Endodermal cell (in vitro differentiated cells): ENCODE results near the gene TMEM208. TPM values are rescaled to one million over a fixed set of nuclear protein-coding genes. Genes with fewer than 3 reads are reported as not detected.

ENCODE experiments used
- DNase-seq: peaks from one replicate; pipeline ENCODE4 v3.0.0-alpha.2; 2017
- H3K27ac ChIP-seq: 2 replicates; pipeline ENCODE4 v1.5.1; 2013; ENCODE audit warnings: mild to moderate bottlenecking, low read depth, low read length, moderate library complexity
- H3K27me3 ChIP-seq: 2 replicates; pipeline ENCODE4 v1.6.1; 2013; ENCODE audit warnings: mild to moderate bottlenecking, low read length, moderate library complexity; ENCODE audit not compliant: insufficient read depth, control insufficient read depth, poor library complexity, severe bottlenecking
- H3K36me3 ChIP-seq: 2 replicates; pipeline ENCODE4 v1.7.0; 2013; ENCODE audit warnings: mild to moderate bottlenecking, low read length, moderate library complexity; ENCODE audit not compliant: control insufficient read depth, insufficient read depth
- H3K4me1 ChIP-seq: one replicate; pipeline ENCODE4 v1.7.0; 2013; ENCODE audit warnings: low read length; ENCODE audit not compliant: control insufficient read depth, insufficient read depth
- H3K4me3 ChIP-seq: 2 replicates; pipeline ENCODE4 v1.5.1; 2013; ENCODE audit warnings: mild to moderate bottlenecking, low read length, moderate library complexity
- H3K9ac ChIP-seq: 2 replicates; pipeline ENCODE4 v1.6.1; 2013; ENCODE audit warnings: mild to moderate bottlenecking, low read length, moderate library complexity; ENCODE audit not compliant: poor library complexity, severe bottlenecking; ENCODE audit errors: extremely low read depth
- H3K9me3 ChIP-seq: 2 replicates; pipeline ENCODE4 v1.6.1; 2013; ENCODE audit warnings: mild to moderate bottlenecking, low read length, moderate library complexity; ENCODE audit not compliant: control insufficient read depth
- H3K27ac Mint-ChIP-seq: 2 replicates; pipeline ENCODE4 v1.8.0; 2020; ENCODE audit warnings: mixed read lengths
- H3K27me3 Mint-ChIP-seq: 2 replicates; pipeline ENCODE4 v1.8.0; 2021; ENCODE audit warnings: mild to moderate bottlenecking, mixed read lengths; ENCODE audit not compliant: insufficient read depth
- H3K36me3 Mint-ChIP-seq: 2 replicates; pipeline ENCODE4 v1.8.0; 2020; ENCODE audit warnings: low read depth, mixed read lengths
- H3K4me1 Mint-ChIP-seq: 2 replicates; pipeline ENCODE4 v1.8.0; 2020; ENCODE audit warnings: mixed read lengths
- H3K4me3 Mint-ChIP-seq: 2 replicates; pipeline ENCODE4 v1.8.0; 2020; ENCODE audit warnings: mild to moderate bottlenecking, moderate library complexity, mixed read lengths
- H3K9me3 Mint-ChIP-seq: 2 replicates; pipeline ENCODE4 v1.8.0; 2020; ENCODE audit warnings: mild to moderate bottlenecking, mixed read lengths
- WGBS, 2 experiments: methylation state at CpG; one replicate each; pipeline versions ENCODE4 v1.1.5 to v1.1.7; 2013; ENCODE audit warnings: missing lambda C conversion rate in 2 of 2, mixed read lengths in 1 of 2; ENCODE audit not compliant: insufficient coverage in 1 of 2, insufficient read length in 1 of 2; 5-methylcytosine and 5-hydroxymethylcytosine counted together
- total RNA-seq, 2 donors: library from RNA; stranded (reverse); fragmentation: NEBNext Ultra II Directional in 1 of 2; extraction: Animal tissue kit (Norgen Biotek cat#: 25700) in 1 of 2; gene quantifications; 2 replicates in 1 of 2; 3 replicates in 1 of 2; pipeline ENCODE4 v1.2.1, GENCODE V29; 2021
- TF ChIP-seq, protein P1 (sequence below): fragments of 200-600 bp; sonication (generic); conservative IDR thresholded peaks from 2 replicates; pipeline ENCODE4 v1.5.0; 2021; ENCODE audit warnings: antibody characterized with exemption, mild to moderate bottlenecking

The TMEM208 gene
- total RNA-seq, 2 donors from 2014 or later = 43.1 to 46.4 TPM

DNA sequence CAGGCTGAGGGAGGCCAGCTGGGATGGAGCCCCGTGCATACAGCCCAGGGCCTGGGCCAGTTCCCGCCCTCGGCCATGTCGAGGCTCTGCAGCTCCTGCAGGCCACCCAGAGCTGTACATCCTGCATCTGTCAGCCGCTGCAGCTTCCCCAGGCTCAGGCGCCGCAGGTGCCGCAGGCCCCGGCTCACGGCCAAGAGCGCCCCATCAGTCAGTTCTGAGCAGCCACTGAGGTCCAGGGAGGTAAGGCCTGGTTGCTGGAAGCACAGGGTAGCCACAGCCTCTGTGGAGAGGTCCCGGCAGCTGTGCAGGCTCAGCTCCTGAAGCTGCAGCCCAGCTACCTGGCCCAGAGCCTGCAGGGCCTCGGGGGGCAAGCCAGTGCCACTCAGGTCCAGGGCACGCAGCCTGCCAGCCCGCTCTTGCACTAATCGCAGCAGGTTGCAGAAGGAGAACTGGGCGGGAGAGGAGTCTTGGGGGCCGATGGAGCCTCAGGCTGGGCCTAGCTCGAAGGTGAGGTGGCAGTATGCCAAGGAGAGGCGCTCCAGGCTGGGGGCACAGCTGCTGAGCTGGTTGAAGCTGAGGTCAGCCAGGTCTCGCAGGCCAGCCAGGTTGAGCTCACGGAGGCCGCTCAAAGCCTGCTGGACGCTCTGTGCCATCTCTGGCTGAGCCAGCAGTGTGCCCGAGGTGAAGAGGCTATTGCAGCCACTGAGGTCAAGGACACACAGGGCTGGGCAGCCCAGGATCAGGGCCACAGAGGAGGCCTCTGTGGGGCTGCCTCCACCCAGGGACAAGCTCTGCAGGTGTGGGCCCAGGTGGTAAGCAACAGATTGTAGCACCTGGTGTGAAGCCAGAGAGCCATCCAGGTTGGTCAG is 16.6 kb upstream of the TMEM208 start:
- peak; percentile 65 for DNase-seq
- 90 to 96% methylated on average over 16 to 25 of the region's 25 CpGs for WGBS, 2 experiments
- Mint-ChIP-seq H3K9me3 (no peaks in the 10 kb centered on the region), H3K36me3 (no peaks in the 10 kb centered on the region), H3K27me3 (peaks cover 32% of the 10 kb centered on the region), H3K4me1 (peaks cover 8% of the 10 kb centered on the region), H3K27ac (no peak overlapping the region), H3K4me3 (no peak overlapping the region)
- Histone ChIP-seq H3K4me1 (peaks cover 5% of the 10 kb centered on the region), H3K9ac (no peak overlapping the region), H3K36me3 (peaks cover 4% of the 10 kb centered on the region), H3K4me3 (no peak overlapping the region), H3K27me3 (no peaks in the 10 kb centered on the region), H3K27ac (no peak overlapping the region), H3K9me3 (no peaks in the 10 kb centered on the region)
- TF ChIP-seq, protein P1, sequence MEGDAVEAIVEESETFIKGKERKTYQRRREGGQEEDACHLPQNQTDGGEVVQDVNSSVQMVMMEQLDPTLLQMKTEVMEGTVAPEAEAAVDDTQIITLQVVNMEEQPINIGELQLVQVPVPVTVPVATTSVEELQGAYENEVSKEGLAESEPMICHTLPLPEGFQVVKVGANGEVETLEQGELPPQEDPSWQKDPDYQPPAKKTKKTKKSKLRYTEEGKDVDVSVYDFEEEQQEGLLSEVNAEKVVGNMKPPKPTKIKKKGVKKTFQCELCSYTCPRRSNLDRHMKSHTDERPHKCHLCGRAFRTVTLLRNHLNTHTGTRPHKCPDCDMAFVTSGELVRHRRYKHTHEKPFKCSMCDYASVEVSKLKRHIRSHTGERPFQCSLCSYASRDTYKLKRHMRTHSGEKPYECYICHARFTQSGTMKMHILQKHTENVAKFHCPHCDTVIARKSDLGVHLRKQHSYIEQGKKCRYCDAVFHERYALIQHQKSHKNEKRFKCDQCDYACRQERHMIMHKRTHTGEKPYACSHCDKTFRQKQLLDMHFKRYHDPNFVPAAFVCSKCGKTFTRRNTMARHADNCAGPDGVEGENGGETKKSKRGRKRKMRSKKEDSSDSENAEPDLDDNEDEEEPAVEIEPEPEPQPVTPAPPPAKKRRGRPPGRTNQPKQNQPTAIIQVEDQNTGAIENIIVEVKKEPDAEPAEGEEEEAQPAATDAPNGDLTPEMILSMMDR = no peak

DNA sequence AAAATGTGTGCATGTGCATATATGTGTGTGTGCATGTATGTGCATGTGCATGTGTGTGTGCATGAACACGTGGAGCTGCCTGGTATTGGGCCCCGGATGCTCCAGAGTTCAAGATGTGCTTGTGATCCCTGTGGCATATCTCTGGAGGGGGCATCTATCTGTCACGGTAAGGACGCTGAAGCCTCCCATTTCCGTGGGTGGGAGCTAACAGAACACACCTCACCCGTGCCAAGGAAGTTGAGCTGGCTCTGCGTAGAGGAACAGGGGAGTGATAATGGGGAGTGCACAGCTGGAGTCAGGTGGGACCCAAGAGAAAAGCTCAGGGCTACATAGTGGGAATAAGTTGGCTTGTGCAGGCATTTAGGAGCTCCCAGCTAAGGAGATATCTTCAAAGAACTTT is 15.3 kb upstream of the TMEM208 start:
- TF ChIP-seq, protein P1 = no peak
- peaks cover 2% of the 10 kb centered on the region for H3K4me1 ChIP-seq
- no peaks in the 10 kb centered on the region for H3K36me3 Mint-ChIP-seq
- no peak overlapping the region for H3K27ac Mint-ChIP-seq
- no peaks in the 10 kb centered on the region for H3K27me3 ChIP-seq
- no peaks in the 10 kb centered on the region for H3K9me3 Mint-ChIP-seq
- no peaks in the 10 kb centered on the region for H3K36me3 ChIP-seq
- H3K4me3 Mint-ChIP-seq = no peak overlapping the region
- no peak overlapping the region for H3K27ac ChIP-seq
- peaks cover 46% of the 10 kb centered on the region for H3K27me3 Mint-ChIP-seq
- H3K9me3 ChIP-seq = no peaks in the 10 kb centered on the region
- 81 to 88% methylated on average over 6 to 7 of the region's 7 CpGs for WGBS, 2 experiments
- DNase-seq = no peak
- no peak overlapping the region for H3K4me3 ChIP-seq
- no peak overlapping the region for H3K9ac ChIP-seq
- H3K4me1 Mint-ChIP-seq = peaks cover 7% of the 10 kb centered on the region

DNA sequence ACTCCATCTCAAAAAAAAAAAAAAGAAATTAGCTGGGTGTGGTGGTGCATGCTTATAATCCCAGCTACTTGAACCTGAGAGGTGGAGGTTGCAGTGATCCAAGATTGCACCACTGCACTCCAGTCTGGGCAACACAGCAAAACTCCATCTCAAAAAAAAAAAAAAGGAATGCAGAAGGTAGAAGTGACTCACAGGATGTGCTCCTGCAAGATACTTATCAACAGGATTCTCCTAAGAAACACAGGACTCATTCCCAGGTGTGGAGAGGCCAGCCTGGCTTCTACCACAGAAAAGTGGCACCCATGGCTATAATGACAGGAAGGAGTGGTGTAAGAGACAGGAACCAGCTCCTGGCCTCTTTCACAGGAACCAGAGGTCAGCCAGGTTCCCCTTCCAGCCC is 14.2 kb upstream of the TMEM208 start:
- DNase-seq = no peak
- Histone ChIP-seq H3K27me3 (peaks cover 7% of the 10 kb centered on the region), H3K36me3 (no peaks in the 10 kb centered on the region), H3K9ac (no peak overlapping the region), H3K4me3 (no peak overlapping the region), H3K27ac (no peak overlapping the region), H3K9me3 (no peaks in the 10 kb centered on the region), H3K4me1 (no peaks in the 10 kb centered on the region)
- H3K9me3 Mint-ChIP-seq = no peaks in the 10 kb centered on the region
- TF ChIP-seq, protein P1 = no peak
- H3K36me3 Mint-ChIP-seq = no peaks in the 10 kb centered on the region
- H3K27ac Mint-ChIP-seq = no peak overlapping the region
- no peaks in the 10 kb centered on the region for H3K4me1 Mint-ChIP-seq
- H3K27me3 Mint-ChIP-seq = peaks cover 56% of the 10 kb centered on the region
- no peak overlapping the region for H3K4me3 Mint-ChIP-seq
